ENCODE data around the gene NDUFAF5.

NDUFAF5 gene

GRCh38 chr20:13772529-13772928 lies 12.3 kb upstream of the NDUFAF5 start:
- Histone ChIP-seq H3K9me2 (replicated peaks; ENCODE audit: insufficient read depth, low read length) (no peaks in the 10 kb centered on the region), H3K9me3 (ENCODE audit: insufficient read depth, low read length) (no peaks in the 10 kb centered on the region), H3K79me2 (ENCODE audit: insufficient read depth, low read length) (no peaks in the 10 kb centered on the region), H4K20me1 (ENCODE audit: low read depth, low read length) (peaks cover 28% of the 10 kb centered on the region), H3K27ac (ENCODE audit: low read depth, low read length) (no peak overlapping the region), H3K36me3 (ENCODE audit: low read length) (peaks cover 62% of the 10 kb centered on the region), H3F3A (ENCODE audit: insufficient read depth) (peaks cover 9% of the 10 kb centered on the region), H3K4me3 (ENCODE audit: insufficient read depth, low read length, poor library complexity, severe bottlenecking) (no peak overlapping the region), H2AFZ (ENCODE audit: low read depth, low read length, severe bottlenecking) (no peak overlapping the region), H3K27me3 (ENCODE audit: low read length) (no peaks in the 10 kb centered on the region), H3K9ac (ENCODE audit: low read length) (no peak overlapping the region), H3K4me2 (ENCODE audit: low read depth, low read length, poor library complexity, severe bottlenecking) (no peak overlapping the region)
- TF ChIP-seq EZH2phosphoT487 (conservative IDR thresholded peaks at IDR 0.05; ENCODE audit: low read length) (no peak), CTCF (IDR thresholded peaks at IDR 0.05; ENCODE audit: insufficient read depth, low read length, poor library complexity, severe bottlenecking) (no peak)

GRCh38 chr20:13775867-13776266 lies 9.0 kb upstream of the NDUFAF5 start:
- peaks cover 60% of the 10 kb centered on the region for H3K36me3 ChIP-seq (ENCODE audit: low read length)
- TF ChIP-seq EZH2phosphoT487 (conservative IDR thresholded peaks at IDR 0.05; ENCODE audit: low read length): no peak
- no peak for TF ChIP-seq CTCF (IDR thresholded peaks at IDR 0.05; ENCODE audit: insufficient read depth, low read length, poor library complexity, severe bottlenecking)

DNA sequence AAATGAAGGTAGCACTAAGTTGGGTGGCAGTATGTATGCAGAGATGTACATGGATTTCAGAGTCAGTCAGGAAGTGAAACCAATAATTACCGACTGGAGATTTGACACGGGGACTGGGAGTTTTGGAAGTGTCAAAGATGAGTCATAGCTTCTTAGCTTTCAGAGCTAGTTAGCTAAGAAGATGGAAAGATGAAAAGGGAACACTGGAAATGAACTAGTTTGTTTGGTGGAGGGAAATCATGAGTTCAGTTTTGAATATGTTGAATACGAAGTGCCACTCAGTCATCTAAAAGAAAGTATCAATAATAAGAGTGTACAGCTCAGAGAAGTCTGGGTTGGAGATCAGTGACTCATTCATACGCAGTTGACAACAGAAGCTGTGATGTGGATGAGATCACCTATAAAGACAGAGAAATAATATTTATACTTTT lies 7.6 kb upstream of the NDUFAF5 start:
- no peak overlapping the region for H3K4me2 ChIP-seq (ENCODE audit: low read depth, low read length, poor library complexity, severe bottlenecking)

More at GRCh38 chr20:13775867-13776266, 9.0 kb upstream of the NDUFAF5 start:
- Histone ChIP-seq H3K27me3 (ENCODE audit: low read length) (no peaks in the 10 kb centered on the region), H3K9me2 (replicated peaks; ENCODE audit: insufficient read depth, low read length) (no peaks in the 10 kb centered on the region), H3K79me2 (ENCODE audit: insufficient read depth, low read length) (no peaks in the 10 kb centered on the region; the same call in 1 of the 2 replicates), H3F3A (ENCODE audit: insufficient read depth) (peaks cover 20% of the 10 kb centered on the region), H3K9me3 (ENCODE audit: insufficient read depth, low read length) (no peaks in the 10 kb centered on the region), H3K4me2 (ENCODE audit: low read depth, low read length, poor library complexity, severe bottlenecking) (no peak overlapping the region), H2AFZ (ENCODE audit: low read depth, low read length, severe bottlenecking) (no peak overlapping the region), H3K27ac (ENCODE audit: low read depth, low read length) (no peak overlapping the region), H3K9ac (ENCODE audit: low read length) (no peak overlapping the region), H4K20me1 (ENCODE audit: low read depth, low read length) (peaks cover 51% of the 10 kb centered on the region), H3K4me3 (ENCODE audit: insufficient read depth, low read length, poor library complexity, severe bottlenecking) (no peak overlapping the region)

More for the DNA sequence above, 7.6 kb upstream of the NDUFAF5 start:
- H3K9me2 ChIP-seq (replicated peaks; ENCODE audit: insufficient read depth, low read length): no peaks in the 10 kb centered on the region
- peaks cover 57% of the 10 kb centered on the region for H3K36me3 ChIP-seq (ENCODE audit: low read length)
- TF ChIP-seq CTCF (IDR thresholded peaks at IDR 0.05; ENCODE audit: insufficient read depth, low read length, poor library complexity, severe bottlenecking): no peak
- TF ChIP-seq EZH2phosphoT487 (conservative IDR thresholded peaks at IDR 0.05; ENCODE audit: low read length): no peak
- no peak overlapping the region for H2AFZ ChIP-seq (ENCODE audit: low read depth, low read length, severe bottlenecking)
- H4K20me1 ChIP-seq (ENCODE audit: low read depth, low read length): peaks cover 54% of the 10 kb centered on the region
- H3K27me3 ChIP-seq (ENCODE audit: low read length): no peaks in the 10 kb centered on the region
- peaks cover 17% of the 10 kb centered on the region for H3F3A ChIP-seq (ENCODE audit: insufficient read depth)
- H3K79me2 ChIP-seq (ENCODE audit: insufficient read depth, low read length): no peaks in the 10 kb centered on the region; the same call in 1 of the 2 replicates
- no peak overlapping the region for H3K4me3 ChIP-seq (ENCODE audit: insufficient read depth, low read length, poor library complexity, severe bottlenecking)
- no peak overlapping the region for H3K9ac ChIP-seq (ENCODE audit: low read length)
- H3K27ac ChIP-seq (ENCODE audit: low read depth, low read length): no peak overlapping the region
- H3K9me3 ChIP-seq (ENCODE audit: insufficient read depth, low read length): no peaks in the 10 kb centered on the region

All from SU-DHL-6 (cell line).